Neutrophil (primary cell): ENCODE results near the gene OLFML2B.

ENCODE experiments used
- H3K27ac ChIP-seq: fragments of 200-600 bp; sonication (generic); 2 replicates; pipeline ENCODE4 v1.5.1; 2016; ENCODE audit warnings: mild to moderate bottlenecking, moderate library complexity
- H3K27me3 ChIP-seq: fragments of 200-600 bp; sonication (generic); 2 replicates; pipeline ENCODE4 v1.6.0; 2016; ENCODE audit warnings: mild to moderate bottlenecking
- H3K36me3 ChIP-seq: fragments of 200-600 bp; sonication (generic); 2 replicates; pipeline ENCODE4 v1.5.1; 2017
- H3K4me1 ChIP-seq, 2 experiments: fragments of 200-600 bp in 1 of 2; sonication (generic) in 1 of 2; 1 replicate in 1 of 2; 2 replicates in 1 of 2; pipeline versions ENCODE4 v1.5.1 to v1.6.1; 2013 to 2016; ENCODE audit warnings: low read depth in 1 of 2, low read length in 1 of 2, mild to moderate bottlenecking in 1 of 2, moderate library complexity in 1 of 2; ENCODE audit not compliant: control insufficient read depth in 1 of 2, insufficient read depth in 1 of 2
- H3K4me3 ChIP-seq, 2 experiments: fragments of 200-600 bp in 1 of 2; sonication (generic) in 1 of 2; 1 replicate in 1 of 2; 2 replicates in 1 of 2; pipeline ENCODE4 v1.5.1; 2013 to 2016; ENCODE audit warnings: low read depth in 1 of 2, low read length in 1 of 2, mild to moderate bottlenecking in 1 of 2, moderate library complexity in 1 of 2
- H3K9me3 ChIP-seq: fragments of 200-600 bp; sonication (generic); 2 replicates; pipeline ENCODE4 v1.5.1; 2016
- CTCF ChIP-seq: fragments of 200-600 bp; sonication (generic); IDR thresholded peaks from 2 replicates; pipeline ENCODE4 v1.5.1; 2016; ENCODE audit warnings: antibody characterized with exemption

OLFML2B gene

GRCh38 chr1:161952607-161953172 is 71.0 kb downstream of the OLFML2B start:
- Histone ChIP-seq H3K27ac (no peak overlapping the region), H3K4me3 (no peak overlapping the region), H3K36me3 (no peaks in the 10 kb centered on the region), H3K27me3 (no peaks in the 10 kb centered on the region), H3K4me1 (peaks cover 5 to 11% of the 10 kb centered on the region in 2 experiments), H3K9me3 (no peaks in the 10 kb centered on the region)
- TF ChIP-seq CTCF: no peak

- H3K4me1 ChIP-seq: peaks cover 5 to 11% of the 10 kb centered on the region in 2 experiments
- TF ChIP-seq CTCF: no peak
Measured at GRCh38 chr1:161951646-161952045, 72.0 kb downstream of the OLFML2B start.

GRCh38 chr1:161950377-161950776 is 73.3 kb downstream of the OLFML2B start:
- no peaks in the 10 kb centered on the region for H3K36me3 ChIP-seq
- no peak overlapping the region for H3K4me3 ChIP-seq
- H3K27ac ChIP-seq: no peak overlapping the region
- TF ChIP-seq CTCF: no peak
- H3K4me1 ChIP-seq: peaks cover 5 to 11% of the 10 kb centered on the region in 2 experiments
- no peaks in the 10 kb centered on the region for H3K27me3 ChIP-seq
- H3K9me3 ChIP-seq: no peaks in the 10 kb centered on the region

More at GRCh38 chr1:161951646-161952045, 72.0 kb downstream of the OLFML2B start:
- Histone ChIP-seq H3K4me3 (no peak overlapping the region), H3K27ac (no peak overlapping the region), H3K27me3 (no peaks in the 10 kb centered on the region), H3K9me3 (no peaks in the 10 kb centered on the region), H3K36me3 (no peaks in the 10 kb centered on the region)

GRCh38 chr1:161949548-161949947 is 74.1 kb downstream of the OLFML2B start:
- no peak for TF ChIP-seq CTCF
- Histone ChIP-seq H3K27ac (no peak overlapping the region), H3K9me3 (no peaks in the 10 kb centered on the region), H3K4me1 (peaks cover 5 to 11% of the 10 kb centered on the region in 2 experiments), H3K27me3 (no peaks in the 10 kb centered on the region), H3K36me3 (peaks cover 6% of the 10 kb centered on the region), H3K4me3 (no peak overlapping the region)

- H3K4me1 ChIP-seq: peaks cover 0 to under 1% of the 10 kb centered on the region in 2 experiments
- H3K9me3 ChIP-seq: no peaks in the 10 kb centered on the region
- H3K36me3 ChIP-seq: peaks cover 15% of the 10 kb centered on the region
- no peaks in the 10 kb centered on the region for H3K27me3 ChIP-seq
- no peak overlapping the region for H3K4me3 ChIP-seq
- H3K27ac ChIP-seq: no peak overlapping the region
- TF ChIP-seq CTCF: no peak
Measured at GRCh38 chr1:161948435-161948834, 75.2 kb downstream of the OLFML2B start.
